ENCODE measurements around the gene GH1. TPM values are rescaled to one million over a fixed set of nuclear protein-coding genes. Genes with fewer than 3 reads are reported as not detected.

GH1 gene
- total and polyA plus RNA-seq, 9 of the 15 experiments (the other 6 are each of a cell fraction or from before 2014, with no cell fraction given), result not detected

- TF ChIP-seq NUFIP1 (IDR thresholded peaks at IDR 0.05; ENCODE audit: partially characterized antibody), result no peak
- TF ChIP-seq CREB1 (IDR thresholded peaks at IDR 0.05), result no peak
- TF ChIP-seq CREB1 (CRISPR knock-in tag; IDR thresholded peaks at IDR 0.05), result no peak
- TF ChIP-seq ETV6 (IDR thresholded peaks at IDR 0.05; ENCODE audit: borderline replicate concordance in 1 of 2, low read depth in 2 of 2, low read length in 1 of 2), result no peak
- TF ChIP-seq ETV6 (CRISPR knock-in tag; IDR thresholded peaks at IDR 0.05; ENCODE audit: borderline replicate concordance), result no peak
- 0 out of 2 replicates have a peak, but pooled peaks have one; percentile 55 for TF ChIP-seq ZNF740 (CRISPR knock-in tag; IDR thresholded peaks at IDR 0.05)
- no peak for TF ChIP-seq ZNF740 (tag; IDR thresholded peaks at IDR 0.05)
Measured at GRCh38 chr17:63943745-63944144, 25.1 kb upstream of the GH1 start (continued).

GRCh38 chr17:63942309-63942985, 23.8 kb upstream of the GH1 start:
- Histone ChIP-seq H3K36me3 (ENCODE audit: control insufficient read depth, insufficient read depth, low read length) (no peaks in the 10 kb centered on the region), H2AFZ (ENCODE audit: low read depth, low read length) (no peak overlapping the region), H3K4me1 (replicated peaks in 1 of 2; ENCODE audit: control insufficient read depth in 2 of 2, insufficient read depth in 2 of 2, low read length in 2 of 2) (peaks cover 3 to 40% of the 10 kb centered on the region in 2 experiments; a peak in 3 of 5 replicates), H4K20me1 (replicated peaks; ENCODE audit: control insufficient read depth, insufficient read depth, low read length) (no peaks in the 10 kb centered on the region; the same call in 1 of the 2 replicates), H3K4me3 (no peak overlapping the region), H3K27ac (ENCODE audit: extremely low read depth, low read depth, low read length) (no peak overlapping the region), H3K9me3 (replicated peaks; ENCODE audit: control insufficient read depth, insufficient read depth, low read depth, low read length) (no peaks in the 10 kb centered on the region; the same call in 1 of the 2 replicates), H3K79me2 (ENCODE audit: control insufficient read depth, insufficient read depth, low read length) (no peaks in the 10 kb centered on the region), H3K27me3 (ENCODE audit: control insufficient read depth in 2 of 2, insufficient read depth in 2 of 2, low read length in 2 of 2) (peaks cover 17 to 50% of the 10 kb centered on the region in 2 experiments; a peak in 4 of 5 replicates), H3K9me1 (ENCODE audit: control insufficient read depth, insufficient read depth, low read length) (no peaks in the 10 kb centered on the region), H3K4me2 (ENCODE audit: insufficient read depth, low read length) (no peak overlapping the region), H3K9ac (ENCODE audit: insufficient read depth in 1 of 2, low read depth in 2 of 2, low read length in 2 of 2) (no peak overlapping the region)
- 17% methylated on average over 17 of the region's 21 CpGs for WGBS (ENCODE audit: insufficient coverage, low coverage, missing lambda C conversion rate)
- DNase-seq (ENCODE audit: extremely low read depth in 1 of 4, low spot score in 3 of 4) (no peak), ATAC-seq (no peak), FAIRE-seq (no peak)
- CTCF ChIA-PET (ENCODE audit: low intra/inter-chr PET ratio), result no interaction called here
- intact Hi-C loops (cut with micrococcal nuclease), result loop anchor here (10.0 kb wide), 1 partner anchor 82 kb away; the partner anchor contains the start of gene ICAM2
- in situ Hi-C loops (cut with MboI), result no loop called here
- no TSS peak for BruUV-seq (replicated peaks)
- POLR2A ChIA-PET, result no interaction called here
- no peak for TF ChIP-seq ZNF23 (CRISPR knock-in tag; IDR thresholded peaks at IDR 0.05)
- TF ChIP-seq MXI1 (IDR thresholded peaks at IDR 0.05; ENCODE audit: low read depth, low read length), result no peak
- TF ChIP-seq NFE2 (IDR thresholded peaks at IDR 0.05; ENCODE audit: low read depth), result 0 out of 2 replicates have a peak, but pooled peaks have one; percentile 9
- no peak for TF ChIP-seq ILF3 (IDR thresholded peaks at IDR 0.05; ENCODE audit: borderline replicate concordance)
- TF ChIP-seq MAX (CRISPR knock-in tag; IDR thresholded peaks at IDR 0.05), result 0 out of 2 replicates have a peak, but pooled peaks have one; percentile 35

All from K562 (cell line).